HG02610 (cell line): Measurements from ENCODE around the gene EXOSC6.
A peak's percentile ranks its signal among the peaks of the same experiment; 100 is the strongest.
"Not testable (repeated sequence)": the region's sequence is repeated elsewhere in the genome, so short reads cannot be mapped to it uniquely, and the experiment has no call there.

Source experiments
- ATAC-seq: cut with Tn5 transposase; IDR thresholded peaks from one replicate; pipeline ENCODE4 v1.9.1; 2021; ENCODE audit warnings: mild to moderate bottlenecking, moderate library complexity; ENCODE audit not compliant: unreplicated experiment

Gene EXOSC6

GRCh38 chr16:70251629-70252354 lies at the start of gene EXOSC6:
EXOSC6 (minus strand) TSS chr16:70251940; CDS start chr16:70251900, 40 bp downstream.
- peak; percentile 91 for ATAC-seq

GRCh38 chr16:70301121-70301520 lies 49.4 kb upstream of the EXOSC6 start:
- no peak for ATAC-seq

GRCh38 chr16:70298988-70299938 lies 47.5 kb upstream of the EXOSC6 start, which contains the start of gene DDX19B:
DDX19B (plus strand) TSS chr16:70299186; CDS start chr16:70299298, 112 bp downstream.
- peak; percentile 74 for ATAC-seq

- no peak for ATAC-seq
Measured at GRCh38 chr16:70295634-70296033, 43.9 kb upstream of the EXOSC6 start.

- no peak for ATAC-seq
Measured at GRCh38 chr16:70294385-70295025, 42.8 kb upstream of the EXOSC6 start.

- ATAC-seq = not testable (repeated sequence)
Measured at GRCh38 chr16:70292148-70292547, 40.4 kb upstream of the EXOSC6 start.

- no peak for ATAC-seq
Measured at GRCh38 chr16:70290949-70291519, 39.3 kb upstream of the EXOSC6 start.

- peak; percentile 96 for ATAC-seq
Measured at GRCh38 chr16:70289229-70290094, 37.7 kb upstream of the EXOSC6 start, which contains the start of gene AARS1. AARS1 (minus strand) TSS chr16:70289506; CDS start chr16:70282763, 6,743 bp downstream.

GRCh38 chr16:70287304-70287971 lies 35.7 kb upstream of the EXOSC6 start:
- not testable (repeated sequence) for ATAC-seq

GRCh38 chr16:70276392-70276791 lies 24.7 kb upstream of the EXOSC6 start:
- no peak for ATAC-seq

GRCh38 chr16:70271696-70272095 lies 20.0 kb upstream of the EXOSC6 start:
- ATAC-seq = no peak

GRCh38 chr16:70270176-70270575 lies 18.4 kb upstream of the EXOSC6 start:
- no peak for ATAC-seq

GRCh38 chr16:70269471-70269870 lies 17.7 kb upstream of the EXOSC6 start:
- no peak for ATAC-seq

GRCh38 chr16:70267922-70268321 lies 16.2 kb upstream of the EXOSC6 start:
- not testable (repeated sequence) for ATAC-seq

GRCh38 chr16:70267516-70267915 lies 15.8 kb upstream of the EXOSC6 start:
- ATAC-seq = no peak

GRCh38 chr16:70259903-70260302 lies 8.2 kb upstream of the EXOSC6 start:
- not testable (repeated sequence) for ATAC-seq

- ATAC-seq = no peak
Measured at GRCh38 chr16:70258946-70259345, 7.2 kb upstream of the EXOSC6 start.

GRCh38 chr16:70258065-70258464 lies 6.3 kb upstream of the EXOSC6 start:
- ATAC-seq = no peak

- no peak for ATAC-seq
Measured at GRCh38 chr16:70257391-70257790, 5.7 kb upstream of the EXOSC6 start.
